HCT116 (cell line): Measurements from ENCODE around the gene FXYD2. TPM values are rescaled to one million over a fixed set of nuclear protein-coding genes. Genes with fewer than 3 reads are reported as not detected.

ENCODE experiments used
- ATAC-seq: fragments of 200-7000 bp; cut with Tn5 transposase; 2 replicates; pipeline ENCODE4 v1.9.1; 2020; ENCODE audit warnings: mild to moderate bottlenecking, moderate library complexity
- BruUV-seq: library from RNA; stranded (reverse); fragments of 400-500 nt; replicated peaks from 2 replicates; lab custom pipeline; 2021; lab: Mats Ljungman, UMichigan
- CTCF ChIA-PET: fragments of 300-600 bp; sonication (Branson Sonifier 250); formaldehyde crosslinking; loops from one replicate; lab custom pipeline; 2021; ENCODE audit warnings: antibody characterized with exemption; lab: Charles Lee
- POLR2A ChIA-PET: fragments of 300-600, 350-600 bp; sonication (Branson Sonifier 250); formaldehyde crosslinking; loops from one replicate; lab custom pipeline; 2021; ENCODE audit warnings: antibody characterized with exemption; lab: Charles Lee
- RAD21 ChIA-PET, 2 experiments: fragments of 300-600 bp; sonication (Branson Sonifier 250); formaldehyde crosslinking; loops; one replicate each; lab custom pipeline; 2023; ENCODE audit warnings: low total read pairs in 2 of 2; ENCODE audit not compliant: uncharacterized antibody in 2 of 2, unreplicated experiment in 2 of 2, low non-redundant PET in 1 of 2; lab: Charles Lee
- DNase-seq: peaks from one replicate; pipeline ENCODE4 v3.0.0-alpha.2; 2010; ENCODE audit warnings: low read depth, low spot score
- H2AFZ ChIP-seq: fragments of 200-600 bp; shearing (Covaris generic), sonication (generic); 2 replicates; pipeline ENCODE4 v1.6.1; 2017; ENCODE audit warnings: low read depth, mixed run types, mixed read lengths, antibody characterized with exemption, low read length; ENCODE audit not compliant: poor library complexity, severe bottlenecking
- H3K27ac ChIP-seq: 2 replicates; pipeline ENCODE4 v1.5.1; 2012; ENCODE audit warnings: low read depth, low read length
- H3K27me3 ChIP-seq: fragments of 200-600 bp; sonication (generic); 2 replicates; pipeline ENCODE4 v1.6.1; 2016; ENCODE audit warnings: mixed run types, low read length, mixed read lengths; ENCODE audit not compliant: insufficient read depth
- H3K36me3 ChIP-seq, 2 experiments: fragments of 200-500 bp in 1 of 2; fragments of 200-600 bp in 1 of 2; sonication (Bioruptor generic) in 1 of 2; sonication (generic) in 1 of 2; 2 replicates each; pipeline versions ENCODE4 v1.5.1 to v1.6.1; 2014 to 2016; ENCODE audit warnings: low read length in 2 of 2, inconsistent platforms in 1 of 2, mixed read lengths in 1 of 2, mixed run types in 1 of 2; ENCODE audit not compliant: insufficient read depth in 2 of 2, control insufficient read depth in 1 of 2
- H3K4me1 ChIP-seq, 2 experiments: fragments of 200-600 bp in 1 of 2; sonication (generic) in 1 of 2; 2 replicates each; pipeline versions ENCODE4 v1.5.1 to v1.6.1; 2012 to 2017; ENCODE audit warnings: low read length in 2 of 2, inconsistent platforms in 1 of 2, mild to moderate bottlenecking in 1 of 2, mixed read lengths in 1 of 2, mixed run types in 1 of 2, moderate library complexity in 1 of 2; ENCODE audit not compliant: insufficient read depth in 2 of 2, control insufficient read depth in 1 of 2
- H3K4me2 ChIP-seq: fragments of 200-600 bp; sonication (generic); 2 replicates; pipeline ENCODE4 v1.6.1; 2017; ENCODE audit warnings: mixed run types, low read length, mixed read lengths
- H3K4me3 ChIP-seq, 2 experiments: fragments of 200-600 bp in 1 of 2; sonication (generic) in 1 of 2; replicated peaks in 1 of 2; 2 replicates each; pipeline ENCODE4 v1.5.1; 2011 to 2016; ENCODE audit warnings: low read length in 2 of 2, control low read depth in 1 of 2, low read depth in 1 of 2, mild to moderate bottlenecking in 1 of 2, mixed read lengths in 1 of 2, mixed run types in 1 of 2
- H3K79me2 ChIP-seq: fragments of 200-600 bp; sonication (generic); 2 replicates; pipeline ENCODE4 v1.6.1; 2017; ENCODE audit warnings: mild to moderate bottlenecking, mixed run types, low read length, moderate library complexity, mixed read lengths; ENCODE audit not compliant: insufficient read depth
- H3K9ac ChIP-seq: fragments of 200-600 bp; sonication (generic); 2 replicates; pipeline ENCODE4 v1.6.1; 2016; ENCODE audit warnings: low read length, mixed read lengths
- H3K9me2 ChIP-seq: fragments of 200-600 bp; sonication (generic), shearing (Covaris generic); 2 replicates; pipeline ENCODE4 v1.6.1; 2017; ENCODE audit warnings: mixed run types, mild to moderate bottlenecking, moderate library complexity; ENCODE audit not compliant: insufficient read depth
- H3K9me3 ChIP-seq, 2 experiments: fragments of 200-500 bp in 1 of 2; fragments of 200-600 bp in 1 of 2; sonication (Bioruptor generic) in 1 of 2; sonication (generic) in 1 of 2; 2 replicates each; pipeline ENCODE4 v1.6.1; 2014 to 2017; ENCODE audit warnings: low read length in 2 of 2, mixed read lengths in 2 of 2, inconsistent platforms in 1 of 2, low read depth in 1 of 2, mild to moderate bottlenecking in 1 of 2, mixed run types in 1 of 2, moderate library complexity in 1 of 2; ENCODE audit not compliant: control insufficient read depth in 1 of 2, insufficient read depth in 1 of 2
- H4K20me1 ChIP-seq: fragments of 200-600 bp; sonication (generic), shearing (Covaris generic); 2 replicates; pipeline ENCODE4 v1.6.1; 2017; ENCODE audit warnings: mixed run types, mild to moderate bottlenecking, moderate library complexity; ENCODE audit not compliant: insufficient read depth
- CBX3 ChIP-seq: IDR thresholded peaks from 2 replicates; pipeline ENCODE4 v1.6.1; 2012; ENCODE audit warnings: low read depth
- CEBPB ChIP-seq: IDR thresholded peaks from 2 replicates; pipeline ENCODE4 v1.6.1; 2012; ENCODE audit warnings: low read depth
- EGR1 ChIP-seq: IDR thresholded peaks from 2 replicates; pipeline ENCODE4 v1.6.1; 2012; ENCODE audit warnings: low read depth
- EZH2 ChIP-seq: fragments of 200-600 bp; sonication (generic); IDR thresholded peaks from 2 replicates; pipeline ENCODE4 v1.6.1; 2017; ENCODE audit warnings: antibody characterized with exemption, mixed run types
- FOSL1 ChIP-seq: IDR thresholded peaks from 2 replicates; pipeline ENCODE4 v1.6.1; 2012; ENCODE audit warnings: low read depth
- JUND ChIP-seq: IDR thresholded peaks from 2 replicates; pipeline ENCODE4 v1.6.1; 2012
- POLR2A ChIP-seq: IDR thresholded peaks from 2 replicates; pipeline ENCODE4 v1.7.0; 2011; ENCODE audit warnings: borderline replicate concordance; ENCODE audit not compliant: insufficient read depth, insufficient read length; ENCODE audit errors: extremely low read depth
- POLR2AphosphoS5 ChIP-seq: IDR thresholded peaks from 2 replicates; pipeline ENCODE4 v1.6.1; 2011; ENCODE audit warnings: mild to moderate bottlenecking, low read depth, low read length, moderate library complexity
- SIN3A ChIP-seq: IDR thresholded peaks from 2 replicates; pipeline ENCODE4 v1.6.1; 2012; ENCODE audit warnings: low read depth
- SRF ChIP-seq: IDR thresholded peaks from 2 replicates; pipeline ENCODE4 v1.6.1; 2012; ENCODE audit warnings: low read depth
- TCF7L2 ChIP-seq: IDR thresholded peaks from 2 replicates; pipeline ENCODE4 v1.7.0; 2011; ENCODE audit warnings: borderline replicate concordance, inconsistent platforms; ENCODE audit not compliant: insufficient read depth, insufficient read length; ENCODE audit errors: extremely low read depth
- ZNF274 ChIP-seq: fragments of 200-500 bp; sonication (Bioruptor generic); IDR thresholded peaks from 2 replicates; pipeline ENCODE4 v1.6.1; 2014; ENCODE audit warnings: mild to moderate bottlenecking, low read depth, low read length, inconsistent platforms
- intact Hi-C: fragments of 100-400 bp; cut with micrococcal nuclease; formaldehyde crosslinking; loops from 2 replicates; pipeline ENCODE4 v1.10.0; 2022
- total RNA-seq: library from RNA; stranded (reverse); gene quantifications from one replicate; pipeline ENCODE4 v1.2.1, GENCODE V29; 2021; ENCODE audit not compliant: unreplicated experiment
- TF ChIP-seq, protein P1 (sequence below): IDR thresholded peaks from 2 replicates; pipeline ENCODE4 v1.6.1; 2011; ENCODE audit warnings: mild to moderate bottlenecking, low read length, moderate library complexity; ENCODE audit not compliant: insufficient replicate concordance; ENCODE audit errors: extremely low read depth
- TF ChIP-seq, protein P2 (sequence below): IDR thresholded peaks from 2 replicates; pipeline ENCODE4 v1.6.1; 2012; ENCODE audit warnings: low read depth
- TF ChIP-seq, protein P3 (sequence below): IDR thresholded peaks from 2 replicates; pipeline ENCODE4 v1.6.1; 2012

FXYD2 gene
- total RNA-seq, 1 experiment from 2014 or later, result 0.52 TPM

DNA sequence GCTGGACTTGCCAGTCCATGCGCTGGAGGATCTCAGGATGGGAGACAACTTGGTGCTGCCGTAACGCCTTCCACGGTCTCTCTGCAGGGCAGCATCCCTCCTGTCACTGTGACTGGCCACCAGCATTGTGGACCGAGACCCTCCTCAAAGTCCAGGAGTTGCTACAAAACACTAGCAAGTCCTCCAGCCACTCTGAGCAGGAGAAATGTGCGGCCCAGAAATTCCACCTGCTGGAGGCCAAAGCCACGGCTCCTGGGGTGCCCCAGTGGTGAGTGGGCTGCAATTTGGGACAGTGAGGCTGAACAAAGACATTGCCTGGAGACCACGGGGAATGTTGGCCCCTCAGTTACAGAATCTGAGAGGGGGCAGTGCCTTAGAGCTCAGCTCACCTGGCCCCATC lies 20.6 kb downstream of the FXYD2 start:
- H3K9me3 ChIP-seq, result no peaks in the 10 kb centered on the region
- no peaks in the 10 kb centered on the region for H4K20me1 ChIP-seq
- no peaks in the 10 kb centered on the region for H3K79me2 ChIP-seq
- ChIA-PET POLR2A (no interaction called here), RAD21 (no interaction called here), CTCF (no interaction called here)
- intact Hi-C loops, result no loop called here
- H3K9me2 ChIP-seq, result no peaks in the 10 kb centered on the region
- no peak overlapping the region for H3K4me2 ChIP-seq
- no TSS peak for BruUV-seq
- H3K27ac ChIP-seq, result no peak overlapping the region
- no peak overlapping the region for H3K9ac ChIP-seq
- no peak overlapping the region for H3K4me3 ChIP-seq
- no peak overlapping the region for H2AFZ ChIP-seq
- H3K36me3 ChIP-seq, result no peaks in the 10 kb centered on the region
- no peaks in the 10 kb centered on the region; the same call in 1 of the 2 replicates for H3K27me3 ChIP-seq
- DNase-seq (no peak), ATAC-seq (no peak)
- H3K4me1 ChIP-seq, result peaks cover 3 to 4% of the 10 kb centered on the region in 2 experiments; a peak in 3 of 4 replicates
- TF ChIP-seq SRF, result no peak
- no peak for TF ChIP-seq EGR1
- TF ChIP-seq FOSL1, result no peak
- TF ChIP-seq POLR2A, result no peak
- TF ChIP-seq CEBPB, result no peak
- TF ChIP-seq, protein P1, sequence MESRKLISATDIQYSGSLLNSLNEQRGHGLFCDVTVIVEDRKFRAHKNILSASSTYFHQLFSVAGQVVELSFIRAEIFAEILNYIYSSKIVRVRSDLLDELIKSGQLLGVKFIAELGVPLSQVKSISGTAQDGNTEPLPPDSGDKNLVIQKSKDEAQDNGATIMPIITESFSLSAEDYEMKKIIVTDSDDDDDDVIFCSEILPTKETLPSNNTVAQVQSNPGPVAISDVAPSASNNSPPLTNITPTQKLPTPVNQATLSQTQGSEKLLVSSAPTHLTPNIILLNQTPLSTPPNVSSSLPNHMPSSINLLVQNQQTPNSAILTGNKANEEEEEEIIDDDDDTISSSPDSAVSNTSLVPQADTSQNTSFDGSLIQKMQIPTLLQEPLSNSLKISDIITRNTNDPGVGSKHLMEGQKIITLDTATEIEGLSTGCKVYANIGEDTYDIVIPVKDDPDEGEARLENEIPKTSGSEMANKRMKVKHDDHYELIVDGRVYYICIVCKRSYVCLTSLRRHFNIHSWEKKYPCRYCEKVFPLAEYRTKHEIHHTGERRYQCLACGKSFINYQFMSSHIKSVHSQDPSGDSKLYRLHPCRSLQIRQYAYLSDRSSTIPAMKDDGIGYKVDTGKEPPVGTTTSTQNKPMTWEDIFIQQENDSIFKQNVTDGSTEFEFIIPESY, result no peak
- TF ChIP-seq JUND, result no peak
- no peak for TF ChIP-seq TCF7L2
- TF ChIP-seq, protein P2, sequence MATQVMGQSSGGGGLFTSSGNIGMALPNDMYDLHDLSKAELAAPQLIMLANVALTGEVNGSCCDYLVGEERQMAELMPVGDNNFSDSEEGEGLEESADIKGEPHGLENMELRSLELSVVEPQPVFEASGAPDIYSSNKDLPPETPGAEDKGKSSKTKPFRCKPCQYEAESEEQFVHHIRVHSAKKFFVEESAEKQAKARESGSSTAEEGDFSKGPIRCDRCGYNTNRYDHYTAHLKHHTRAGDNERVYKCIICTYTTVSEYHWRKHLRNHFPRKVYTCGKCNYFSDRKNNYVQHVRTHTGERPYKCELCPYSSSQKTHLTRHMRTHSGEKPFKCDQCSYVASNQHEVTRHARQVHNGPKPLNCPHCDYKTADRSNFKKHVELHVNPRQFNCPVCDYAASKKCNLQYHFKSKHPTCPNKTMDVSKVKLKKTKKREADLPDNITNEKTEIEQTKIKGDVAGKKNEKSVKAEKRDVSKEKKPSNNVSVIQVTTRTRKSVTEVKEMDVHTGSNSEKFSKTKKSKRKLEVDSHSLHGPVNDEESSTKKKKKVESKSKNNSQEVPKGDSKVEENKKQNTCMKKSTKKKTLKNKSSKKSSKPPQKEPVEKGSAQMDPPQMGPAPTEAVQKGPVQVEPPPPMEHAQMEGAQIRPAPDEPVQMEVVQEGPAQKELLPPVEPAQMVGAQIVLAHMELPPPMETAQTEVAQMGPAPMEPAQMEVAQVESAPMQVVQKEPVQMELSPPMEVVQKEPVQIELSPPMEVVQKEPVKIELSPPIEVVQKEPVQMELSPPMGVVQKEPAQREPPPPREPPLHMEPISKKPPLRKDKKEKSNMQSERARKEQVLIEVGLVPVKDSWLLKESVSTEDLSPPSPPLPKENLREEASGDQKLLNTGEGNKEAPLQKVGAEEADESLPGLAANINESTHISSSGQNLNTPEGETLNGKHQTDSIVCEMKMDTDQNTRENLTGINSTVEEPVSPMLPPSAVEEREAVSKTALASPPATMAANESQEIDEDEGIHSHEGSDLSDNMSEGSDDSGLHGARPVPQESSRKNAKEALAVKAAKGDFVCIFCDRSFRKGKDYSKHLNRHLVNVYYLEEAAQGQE, result no peak
- TF ChIP-seq SIN3A, result no peak
- TF ChIP-seq, protein P3, sequence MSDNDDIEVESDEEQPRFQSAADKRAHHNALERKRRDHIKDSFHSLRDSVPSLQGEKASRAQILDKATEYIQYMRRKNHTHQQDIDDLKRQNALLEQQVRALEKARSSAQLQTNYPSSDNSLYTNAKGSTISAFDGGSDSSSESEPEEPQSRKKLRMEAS, result no peak
- no peak for TF ChIP-seq POLR2AphosphoS5
- TF ChIP-seq EZH2, result no peak
- no peak for TF ChIP-seq ZNF274
- TF ChIP-seq CBX3, result no peak
